Upper lobe of left lung (tissue), 4 donors: ENCODE results near the gene SART1.

Source experiments
- POLR2AphosphoS5 ChIP-seq, 2 donors: sonication (generic); formaldehyde crosslinking; IDR thresholded peaks; one replicate each; pipeline ENCODE4 v1.5.1; 2017; ENCODE audit warnings: antibody characterized with exemption in 2 of 2
- TF ChIP-seq, protein P1 (sequence below), 6 experiments: fragments of 450-650 bp in 4 of 6; fragments of 200-600 bp in 2 of 6; sonication (generic) in 2 of 6; IDR thresholded peaks; one replicate each; pipeline ENCODE4 v1.5.1; 2016 to 2019; ENCODE audit warnings: antibody characterized with exemption in 6 of 6

DNA sequence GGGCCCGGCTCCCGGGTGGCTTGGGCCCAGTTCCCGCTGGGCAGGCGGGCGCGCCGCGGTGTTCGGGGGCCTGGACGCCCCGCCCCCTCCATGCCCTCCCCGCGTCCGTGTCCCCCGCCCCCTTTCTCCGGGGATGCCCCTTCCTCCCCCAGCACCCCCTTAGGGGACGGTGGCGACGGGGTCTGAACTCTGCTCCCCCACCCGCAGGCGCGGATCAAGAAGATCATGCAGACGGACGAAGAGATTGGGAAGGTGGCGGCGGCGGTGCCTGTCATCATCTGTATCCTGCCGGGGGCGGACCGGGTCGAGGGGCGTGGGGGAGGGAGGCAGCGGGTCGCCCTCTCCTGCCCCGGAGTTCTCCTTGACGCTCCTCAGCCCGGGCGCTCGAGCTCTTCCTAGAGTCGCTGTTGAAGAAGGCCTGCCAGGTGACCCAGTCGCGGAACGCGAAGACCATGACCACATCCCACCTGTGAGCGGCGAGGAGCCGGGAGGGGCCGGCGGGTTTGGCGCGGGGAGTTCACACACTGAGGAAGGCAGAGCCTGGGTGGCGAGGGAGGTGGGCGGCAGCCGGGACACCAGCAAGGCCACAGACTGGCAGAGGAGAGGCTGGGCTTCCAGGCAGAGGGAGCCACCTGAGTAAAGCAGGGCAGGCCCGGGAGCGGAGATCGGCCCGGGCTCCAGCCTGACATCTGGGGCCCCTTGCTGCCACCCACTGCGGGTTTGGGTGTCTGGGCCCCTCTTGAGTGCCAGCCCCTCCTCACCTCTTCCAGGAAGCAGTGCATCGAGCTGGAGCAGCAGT is 41.8 kb upstream of the SART1 start:
- TF ChIP-seq, protein P1, sequence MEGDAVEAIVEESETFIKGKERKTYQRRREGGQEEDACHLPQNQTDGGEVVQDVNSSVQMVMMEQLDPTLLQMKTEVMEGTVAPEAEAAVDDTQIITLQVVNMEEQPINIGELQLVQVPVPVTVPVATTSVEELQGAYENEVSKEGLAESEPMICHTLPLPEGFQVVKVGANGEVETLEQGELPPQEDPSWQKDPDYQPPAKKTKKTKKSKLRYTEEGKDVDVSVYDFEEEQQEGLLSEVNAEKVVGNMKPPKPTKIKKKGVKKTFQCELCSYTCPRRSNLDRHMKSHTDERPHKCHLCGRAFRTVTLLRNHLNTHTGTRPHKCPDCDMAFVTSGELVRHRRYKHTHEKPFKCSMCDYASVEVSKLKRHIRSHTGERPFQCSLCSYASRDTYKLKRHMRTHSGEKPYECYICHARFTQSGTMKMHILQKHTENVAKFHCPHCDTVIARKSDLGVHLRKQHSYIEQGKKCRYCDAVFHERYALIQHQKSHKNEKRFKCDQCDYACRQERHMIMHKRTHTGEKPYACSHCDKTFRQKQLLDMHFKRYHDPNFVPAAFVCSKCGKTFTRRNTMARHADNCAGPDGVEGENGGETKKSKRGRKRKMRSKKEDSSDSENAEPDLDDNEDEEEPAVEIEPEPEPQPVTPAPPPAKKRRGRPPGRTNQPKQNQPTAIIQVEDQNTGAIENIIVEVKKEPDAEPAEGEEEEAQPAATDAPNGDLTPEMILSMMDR (IDR thresholded peaks at IDR 0.05) = peak in 1 of 6 experiments; percentile 5
- no peak for TF ChIP-seq POLR2AphosphoS5 (IDR thresholded peaks at IDR 0.05)
